ENCODE measurements around the gene ZNF579.
"Not testable (repeated sequence)": the region's sequence is repeated elsewhere in the genome, so short reads cannot be mapped to it uniquely, and the experiment has no call there.

ZNF579 gene

DNA sequence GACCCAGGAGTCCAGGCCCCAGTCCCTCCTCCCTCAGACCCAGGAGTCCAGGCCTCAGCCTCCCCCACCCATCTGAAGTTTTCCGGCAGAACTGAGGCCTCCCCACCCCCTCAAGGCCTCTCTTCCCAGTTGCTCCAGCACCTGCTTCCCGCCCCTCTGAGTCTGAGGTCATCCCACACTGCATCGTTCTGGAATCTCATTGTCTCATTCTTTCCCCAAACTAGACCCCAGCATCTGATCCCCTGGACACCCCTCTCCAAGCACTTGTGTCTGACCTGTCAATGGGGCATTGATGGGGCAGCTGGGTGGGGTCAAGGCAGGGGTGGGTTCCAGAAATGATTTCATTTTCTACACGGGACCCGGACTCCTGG lies 42.9 kb downstream of the ZNF579 start:
- no peak for DNase-seq

DNA sequence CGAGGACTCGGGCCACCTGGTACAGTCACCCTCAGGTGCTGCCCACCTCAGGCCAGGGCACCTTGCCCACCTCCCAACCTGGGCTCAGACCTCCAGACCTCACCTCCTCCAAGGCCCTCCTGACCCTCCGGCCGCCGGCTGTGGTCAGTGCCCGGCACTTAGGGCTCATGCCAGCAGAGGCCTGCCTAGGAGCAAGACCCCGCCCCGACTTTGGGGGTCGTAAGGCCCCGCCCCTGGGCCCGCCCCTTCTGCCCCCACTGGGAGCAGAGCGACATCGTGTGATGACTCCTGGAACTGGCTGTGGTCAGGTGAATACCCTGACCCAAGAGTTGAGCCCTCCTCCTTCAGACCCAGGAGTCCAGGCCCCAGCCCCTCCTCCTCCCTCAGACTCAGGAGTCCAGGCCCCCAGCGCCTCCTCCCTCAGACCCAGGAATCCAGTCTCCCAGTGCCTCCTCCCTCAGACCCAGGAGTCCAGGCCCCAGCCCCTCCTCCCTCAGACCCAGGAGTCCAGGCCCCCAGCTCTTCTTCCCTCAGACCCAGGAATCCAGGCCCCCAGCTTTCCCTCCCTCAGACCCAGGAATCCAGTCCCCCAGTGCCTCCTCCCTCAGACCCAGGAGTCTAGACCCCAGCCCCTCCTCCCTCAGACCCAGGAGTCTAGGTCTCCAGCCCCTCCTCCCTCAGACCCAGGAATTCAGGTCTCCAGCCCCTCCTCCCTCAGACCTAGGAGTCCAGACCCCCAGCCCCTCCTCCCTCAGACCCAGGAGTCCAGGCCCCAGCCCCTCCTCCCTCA lies 43.5 kb downstream of the ZNF579 start, which contains the start of gene SBK2:
Gene SBK2, minus strand, starts transcription at position 183 of the 790 bp plus-strand sequence. CDS start 839 bp downstream, outside the sequence.
- DNase-seq = no peak

DNA sequence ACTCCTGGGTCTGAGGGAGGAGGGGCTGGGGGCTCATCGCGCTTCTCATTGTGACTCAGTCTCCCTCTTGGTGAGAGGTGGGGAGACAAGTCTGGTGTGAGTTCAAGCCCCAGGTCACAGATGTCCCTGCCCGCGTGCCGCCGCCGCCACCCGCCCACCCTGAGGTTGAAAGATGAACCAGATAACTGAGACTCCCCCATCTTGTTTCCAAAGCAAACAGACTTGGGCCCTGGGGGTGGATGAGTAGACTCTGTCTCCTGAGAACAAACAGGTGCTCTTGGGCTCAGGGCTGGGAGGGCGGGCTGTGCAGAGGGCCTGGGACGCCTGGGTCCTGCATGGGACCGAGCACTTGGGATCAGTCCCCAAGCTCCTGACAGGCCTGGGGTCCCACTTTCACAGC lies 44.3 kb downstream of the ZNF579 start:
- DNase-seq = no peak

DNA sequence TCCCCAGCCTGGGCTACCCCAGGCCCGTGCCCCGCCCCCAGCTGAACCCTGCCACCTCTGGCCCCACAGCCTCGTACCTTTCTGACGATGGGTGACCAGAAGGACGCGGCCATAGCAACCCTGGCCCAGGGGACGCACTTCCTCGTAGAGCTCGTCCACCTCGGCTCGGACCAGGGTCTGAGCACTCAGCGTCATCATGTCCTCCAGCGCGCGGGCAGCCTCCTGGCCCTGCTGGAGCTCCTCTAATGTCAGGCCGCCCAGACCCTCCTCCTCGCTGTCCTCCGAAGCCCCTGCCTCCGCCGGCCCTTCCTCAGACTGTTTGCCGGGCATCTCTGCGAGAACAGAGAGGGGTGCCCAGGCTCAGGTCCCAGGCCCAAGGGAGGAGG lies 44.7 kb downstream of the ZNF579 start:
- DNase-seq = no peak

DNA sequence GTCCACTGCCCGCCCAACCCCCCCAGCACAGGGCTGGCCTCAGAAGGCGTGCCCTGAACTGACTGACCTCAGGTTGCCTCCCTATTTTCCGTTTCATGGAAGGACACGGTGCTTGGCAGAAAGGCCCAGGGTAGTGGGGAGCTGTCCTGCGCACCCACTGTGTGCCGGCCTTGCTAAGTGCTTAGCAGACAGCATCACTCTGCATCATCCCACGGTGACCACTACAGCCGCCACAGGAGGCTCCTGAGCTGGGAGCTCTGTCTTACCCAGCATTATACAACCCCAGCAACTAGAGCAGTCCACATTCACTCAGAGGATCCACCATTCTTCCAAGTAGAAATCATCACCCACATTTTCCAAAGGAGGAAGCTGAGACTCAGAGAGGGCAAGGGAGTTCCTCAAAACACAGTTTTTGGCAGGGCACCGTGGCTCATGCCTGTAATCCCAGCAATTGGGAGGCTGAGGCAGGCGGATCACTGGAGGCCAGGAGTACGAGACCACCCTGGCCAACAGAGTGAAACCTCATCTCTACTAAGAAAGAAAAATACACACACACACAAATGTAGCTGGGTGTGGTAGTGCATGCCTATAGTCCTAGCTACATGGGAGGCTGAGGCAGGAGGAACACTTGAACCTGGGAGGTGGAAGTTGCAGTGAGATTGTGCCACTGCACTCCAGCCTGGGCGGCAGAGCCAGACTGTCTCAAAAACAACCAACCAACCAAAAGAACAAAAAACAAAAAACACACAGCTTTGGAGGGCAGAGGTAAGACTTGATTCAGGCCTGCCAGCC lies 45.3 kb downstream of the ZNF579 start:
- DNase-seq = no peak

DNA sequence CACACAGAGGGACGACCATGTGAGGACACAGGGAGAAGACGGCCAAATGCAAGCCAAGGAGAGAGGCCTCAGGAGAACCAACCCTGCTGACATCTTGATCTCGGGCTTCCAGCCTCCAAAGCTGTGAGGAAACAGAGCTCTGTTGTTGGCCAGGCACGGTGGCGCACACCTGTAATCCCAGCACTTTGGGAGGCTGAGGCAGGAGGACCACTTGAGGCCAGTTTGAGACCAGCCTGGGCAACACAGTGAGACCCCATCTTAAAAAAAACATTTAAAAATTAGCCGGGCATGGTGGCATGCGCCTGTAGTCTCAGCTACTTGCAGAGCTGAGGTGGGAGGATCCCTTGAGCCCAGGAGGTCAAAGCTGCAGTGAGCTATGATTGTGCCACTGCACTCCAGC lies 46.4 kb downstream of the ZNF579 start:
- DNase-seq = not testable (repeated sequence)

DNA sequence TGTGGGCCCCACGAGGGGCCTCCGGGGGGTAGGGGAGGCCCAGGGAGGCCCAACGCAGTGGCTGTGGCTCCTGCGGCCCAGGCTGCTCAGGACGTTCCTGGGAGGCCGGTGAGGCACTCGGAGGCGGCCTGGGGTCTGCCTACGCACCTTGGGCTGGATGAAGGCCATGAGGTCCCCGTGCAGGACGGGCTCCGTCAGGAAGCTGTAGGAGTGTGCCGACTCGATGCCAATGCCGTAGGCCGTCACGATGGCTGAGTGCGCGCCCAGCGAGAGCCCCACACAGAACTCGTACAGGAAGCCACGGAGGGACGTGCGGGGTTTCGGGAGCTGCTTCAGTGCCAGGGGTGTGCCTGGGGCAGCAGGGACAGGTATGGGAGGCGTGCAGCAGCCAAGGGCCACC lies 49.7 kb downstream of the ZNF579 start:
- DNase-seq = no peak

DNA sequence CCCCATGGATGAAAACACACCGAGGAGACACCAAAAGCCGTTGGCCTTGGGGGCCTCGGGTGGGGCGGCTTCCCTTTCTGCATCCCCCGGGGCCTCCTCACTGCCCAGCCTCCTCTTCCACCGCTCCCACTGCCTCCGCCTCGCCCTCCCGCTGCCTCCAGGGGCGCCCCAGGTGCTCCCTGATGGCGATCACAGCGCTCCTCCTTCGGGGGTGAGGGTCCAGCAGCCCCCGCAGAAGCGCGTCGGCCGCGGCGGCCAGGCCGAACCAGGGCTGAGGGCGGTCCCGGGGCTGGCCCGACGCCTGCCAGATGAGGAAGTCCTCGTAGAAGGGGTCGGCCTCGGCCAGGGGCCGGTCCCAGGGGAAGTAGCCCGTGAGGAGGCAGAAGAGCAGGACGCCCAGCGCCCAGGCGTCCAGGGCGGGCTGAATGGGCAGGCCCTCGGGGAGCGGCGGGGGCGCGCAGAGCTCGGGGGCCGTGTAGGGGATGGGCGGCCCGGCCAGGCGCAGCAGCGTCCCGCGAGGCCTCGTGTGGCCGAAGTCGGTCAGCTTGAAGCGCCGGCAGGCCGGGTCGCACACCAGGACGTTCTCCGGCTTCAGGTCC lies 50.9 kb downstream of the ZNF579 start:
- DNase-seq = no peak

DNA sequence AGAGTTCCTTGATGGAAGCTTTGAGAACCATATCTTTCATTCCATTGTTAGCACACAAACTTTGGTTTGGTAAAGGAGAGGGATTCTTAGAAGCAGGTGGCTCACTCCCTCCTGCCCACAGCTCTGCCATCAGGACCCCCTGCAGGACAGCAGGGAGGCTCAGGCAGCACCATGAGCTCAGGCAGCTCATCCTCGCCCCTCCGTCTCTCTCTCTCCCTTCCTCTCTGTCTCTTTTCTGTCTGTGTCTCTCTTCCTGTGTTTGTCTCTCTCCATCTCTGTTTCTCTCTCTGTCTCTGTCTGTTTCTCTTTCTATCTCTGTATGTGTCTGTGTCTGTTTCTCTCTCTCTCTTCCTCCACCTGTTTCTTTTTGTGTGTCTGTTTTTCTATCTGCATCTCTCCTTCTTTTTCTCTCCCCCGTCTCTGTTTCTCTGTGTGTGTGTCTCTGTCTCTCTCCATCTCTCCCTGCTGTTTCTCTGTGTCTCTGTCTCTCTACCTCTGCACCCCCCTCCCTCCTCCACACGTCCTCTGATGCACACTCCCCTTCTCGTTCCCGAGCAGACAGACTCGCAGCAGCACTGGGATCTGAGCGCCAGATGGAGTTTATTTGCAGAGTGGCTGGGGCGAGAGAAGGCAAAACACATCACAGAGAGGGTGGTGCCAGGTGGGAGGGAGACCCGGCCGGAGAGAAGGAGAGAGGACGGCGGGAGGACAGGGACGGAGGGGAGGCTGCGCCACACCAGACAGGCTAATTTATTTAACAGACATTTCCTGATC lies 52.4 kb downstream of the ZNF579 start:
- DNase-seq = no peak

DNA sequence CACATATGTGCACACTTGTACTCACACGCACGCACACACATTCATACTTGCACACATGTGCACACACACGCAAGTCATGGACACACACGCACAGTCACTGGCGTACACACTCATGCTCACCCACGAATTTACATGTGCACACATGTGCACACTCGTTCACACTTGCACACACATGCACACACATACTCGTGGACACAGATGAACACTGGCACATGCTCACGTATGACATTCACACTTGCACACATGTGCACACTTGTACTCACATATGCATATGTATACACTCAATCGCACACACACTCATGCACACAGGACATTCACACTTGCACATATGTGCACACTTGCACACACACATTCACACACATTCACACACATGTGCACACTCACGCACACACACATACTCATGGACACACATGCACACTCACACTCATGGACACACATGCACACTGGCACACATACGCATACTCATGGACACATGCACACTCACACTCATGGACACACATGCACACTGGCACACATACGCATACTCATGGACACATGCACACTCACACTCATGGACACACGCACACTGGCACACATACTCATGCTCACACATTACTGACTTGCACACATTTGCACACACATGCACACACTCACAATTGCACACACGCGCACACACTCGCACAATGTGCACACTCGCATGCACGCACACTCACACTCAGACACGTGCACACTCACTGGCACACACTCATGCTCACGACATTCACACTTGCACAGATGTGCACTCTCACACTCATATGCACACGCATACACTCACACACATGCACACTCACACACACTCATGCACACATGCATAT lies 53.2 kb downstream of the ZNF579 start:
- no peak for DNase-seq
